HG03108 (cell line): ENCODE data around the gene PLEKHG7.
A peak's percentile ranks its signal among the peaks of the same experiment; 100 is the strongest.
"Not testable (repeated sequence)": the region's sequence is repeated elsewhere in the genome, so short reads cannot be mapped to it uniquely, and the experiment has no call there.

Experiments
- ATAC-seq: cut with Tn5 transposase; IDR thresholded peaks from one replicate; pipeline ENCODE4 v1.9.1; 2021; ENCODE audit warnings: moderate library complexity; ENCODE audit not compliant: unreplicated experiment

The PLEKHG7 gene

GRCh38 chr12:92794356-92794755 lies 91.6 kb downstream of the PLEKHG7 start:
- not testable (repeated sequence) for ATAC-seq

GRCh38 chr12:92794814-92795213 lies 92.0 kb downstream of the PLEKHG7 start:
- no peak for ATAC-seq

GRCh38 chr12:92796650-92797049 lies 93.9 kb downstream of the PLEKHG7 start:
- ATAC-seq: no peak

- ATAC-seq: no peak
Measured at GRCh38 chr12:92802906-92803305, 100.1 kb downstream of the PLEKHG7 start.

- ATAC-seq: no peak
Measured at GRCh38 chr12:92803903-92804302, 101.1 kb downstream of the PLEKHG7 start.

- ATAC-seq: peak; percentile 88
Measured at GRCh38 chr12:92810370-92810769, 107.6 kb downstream of the PLEKHG7 start.

GRCh38 chr12:92814584-92814983 lies 111.8 kb downstream of the PLEKHG7 start:
- ATAC-seq: no peak

GRCh38 chr12:92821142-92821541 lies 118.4 kb downstream of the PLEKHG7 start:
- ATAC-seq: no peak
